ENCODE data around the gene RBMY1F. TPM values are rescaled to one million over a fixed set of nuclear protein-coding genes. Genes with fewer than 3 reads are reported as not detected.
"Not testable (repeated sequence)": the region's sequence is repeated elsewhere in the genome, so short reads cannot be mapped to it uniquely, and the experiment has no call there.

RBMY1F gene
- total RNA-seq (2014; rRNA removed; shearing (Covaris generic)), result not detected in 2 replicates

DNA sequence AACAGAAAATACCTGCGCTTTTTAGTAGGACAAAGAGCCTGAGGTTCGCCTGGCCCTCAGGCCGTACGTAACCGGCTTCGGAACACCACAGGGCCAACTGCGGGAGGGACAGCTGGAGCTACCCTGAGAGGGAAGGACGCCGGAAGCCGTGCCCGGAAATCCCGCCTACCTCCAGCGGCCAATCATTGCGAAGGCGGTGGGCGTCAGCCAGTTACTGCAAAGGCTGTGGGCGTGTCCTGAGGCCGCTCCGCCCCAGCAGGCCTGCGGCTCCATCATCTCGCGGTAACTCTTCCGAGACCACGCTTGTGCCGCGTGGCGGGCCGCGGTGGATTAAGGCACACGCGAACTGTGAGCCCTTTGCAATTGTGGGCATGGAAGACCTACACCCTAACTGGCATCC is at the start of gene RBMY1F:
Gene RBMY1F, minus strand, starts transcription at position 101 of the 400 bp plus-strand sequence. CDS start 1,954 bp downstream, outside the sequence.
- not testable (repeated sequence) for DNase-seq (ENCODE audit: low read depth)

DNA sequence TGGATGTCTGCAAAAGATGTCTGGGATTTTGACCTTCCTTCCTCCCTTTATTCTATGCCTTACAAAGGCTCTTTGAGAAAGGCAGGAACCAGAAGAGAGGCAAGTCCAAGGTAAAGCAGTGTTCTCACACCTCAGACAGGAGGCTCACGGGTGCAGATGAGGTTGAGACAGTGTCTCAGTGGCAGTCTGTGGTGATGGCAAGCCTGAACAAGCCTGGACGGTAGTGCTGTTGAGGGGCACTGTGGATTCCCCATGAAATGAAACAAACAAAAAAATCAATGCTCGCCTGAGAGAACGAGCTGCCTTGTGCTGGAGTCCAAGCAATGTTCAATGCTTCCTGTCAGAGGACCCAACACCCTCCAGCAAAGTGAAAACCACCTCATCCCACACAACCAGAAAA is 31.6 kb downstream of the RBMY1F start:
- DNase-seq (ENCODE audit: low read depth), result not testable (repeated sequence)

DNA sequence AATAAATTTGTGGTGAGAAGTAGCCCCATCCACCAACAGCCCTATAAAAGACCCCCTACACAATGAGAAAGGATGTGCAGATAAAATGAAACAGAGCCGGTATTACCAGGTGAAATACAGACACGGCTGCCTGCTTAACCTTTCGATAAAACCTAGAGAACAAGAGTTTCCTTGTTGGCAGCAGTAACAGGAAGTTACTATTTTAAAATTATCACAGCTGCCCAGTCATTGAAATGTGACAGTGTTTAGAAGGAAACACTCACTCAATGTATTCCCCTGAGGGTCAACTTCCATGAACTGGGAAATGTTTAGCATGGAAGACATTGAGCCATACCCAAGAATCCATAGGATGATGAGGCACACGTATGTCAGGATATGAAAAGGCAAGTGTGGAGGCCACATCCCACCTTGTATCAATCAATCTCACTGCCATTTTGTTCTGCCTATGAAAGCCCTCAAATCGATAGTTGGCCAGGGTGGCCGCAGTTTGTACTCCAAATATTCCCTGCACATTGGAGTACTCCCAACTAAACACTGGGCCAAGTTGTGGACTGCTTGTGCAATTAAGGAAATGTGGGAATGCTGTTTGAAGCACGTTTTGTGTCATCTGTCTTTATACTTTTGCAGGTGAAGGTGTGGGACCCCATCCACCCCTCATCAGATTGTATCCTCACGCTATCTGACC is 41.6 kb downstream of the RBMY1F start:
- not testable (repeated sequence) for DNase-seq (ENCODE audit: low read depth)

DNA sequence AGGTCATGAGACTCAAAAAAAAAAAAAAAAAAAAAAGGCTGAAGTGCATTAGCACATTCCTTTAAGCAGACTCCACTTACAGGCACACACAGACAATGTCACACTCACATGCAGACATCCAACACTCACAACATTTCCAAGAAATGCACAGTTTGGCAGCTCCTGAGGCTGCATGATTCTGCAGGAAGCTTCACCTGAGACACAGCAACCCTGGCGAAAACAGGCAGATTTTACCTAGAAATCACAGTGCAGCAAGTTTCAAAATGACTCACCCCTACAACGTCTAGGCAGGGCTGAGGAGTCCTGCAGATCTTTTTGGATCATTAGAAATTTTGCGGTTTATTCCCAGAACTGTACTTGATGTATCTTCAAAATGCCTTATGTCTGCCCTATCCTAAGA is 48.0 kb downstream of the RBMY1F start:
- not testable (repeated sequence) for DNase-seq (ENCODE audit: low read depth)

DNA sequence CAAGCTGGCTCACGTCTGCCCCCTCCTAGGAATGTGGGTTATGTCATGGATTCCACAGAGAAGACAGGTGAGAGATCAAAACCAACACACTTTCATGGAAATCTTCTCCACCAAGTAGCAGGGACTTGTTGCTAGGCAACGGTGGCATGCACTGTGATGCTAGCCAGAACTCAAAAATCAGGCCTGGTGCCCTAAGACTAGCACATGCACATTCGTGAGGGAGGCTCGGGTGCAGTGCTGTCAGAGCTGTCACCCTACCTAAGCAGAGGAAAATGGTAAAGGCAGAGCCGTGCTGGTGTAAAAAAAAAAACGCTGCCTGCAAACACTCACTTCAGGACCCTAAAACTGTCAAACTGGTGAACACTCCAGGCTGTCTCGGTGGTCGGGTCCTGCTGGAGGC is 52.2 kb downstream of the RBMY1F start:
- DNase-seq (ENCODE audit: low read depth), result not testable (repeated sequence)

Other genes with a start within 250 kb of the RBMY1F start
- gene RBMY1J, start 220.5 kb upstream of the RBMY1F start, total RNA-seq (2014; rRNA removed; shearing (Covaris generic)), result not detected in 2 replicates